ENCODE measurements around the gene GJE1.

- TF ChIP-seq POLR2A (IDR thresholded peaks at IDR 0.05): peak in 2 of 3 donors; percentile 63 to 74
- TF ChIP-seq, protein P1, sequence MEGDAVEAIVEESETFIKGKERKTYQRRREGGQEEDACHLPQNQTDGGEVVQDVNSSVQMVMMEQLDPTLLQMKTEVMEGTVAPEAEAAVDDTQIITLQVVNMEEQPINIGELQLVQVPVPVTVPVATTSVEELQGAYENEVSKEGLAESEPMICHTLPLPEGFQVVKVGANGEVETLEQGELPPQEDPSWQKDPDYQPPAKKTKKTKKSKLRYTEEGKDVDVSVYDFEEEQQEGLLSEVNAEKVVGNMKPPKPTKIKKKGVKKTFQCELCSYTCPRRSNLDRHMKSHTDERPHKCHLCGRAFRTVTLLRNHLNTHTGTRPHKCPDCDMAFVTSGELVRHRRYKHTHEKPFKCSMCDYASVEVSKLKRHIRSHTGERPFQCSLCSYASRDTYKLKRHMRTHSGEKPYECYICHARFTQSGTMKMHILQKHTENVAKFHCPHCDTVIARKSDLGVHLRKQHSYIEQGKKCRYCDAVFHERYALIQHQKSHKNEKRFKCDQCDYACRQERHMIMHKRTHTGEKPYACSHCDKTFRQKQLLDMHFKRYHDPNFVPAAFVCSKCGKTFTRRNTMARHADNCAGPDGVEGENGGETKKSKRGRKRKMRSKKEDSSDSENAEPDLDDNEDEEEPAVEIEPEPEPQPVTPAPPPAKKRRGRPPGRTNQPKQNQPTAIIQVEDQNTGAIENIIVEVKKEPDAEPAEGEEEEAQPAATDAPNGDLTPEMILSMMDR (IDR thresholded peaks at IDR 0.05): peak; percentile 68 to 99 (median 95)
Measured at GRCh38 chr6:142146828-142147662, 14.3 kb downstream of the GJE1 start, which contains the start of the genes NMBR and VTA1.
